Measurements from ENCODE around the gene MUC5B. TPM values are rescaled to one million over a fixed set of nuclear protein-coding genes. Genes with fewer than 3 reads are reported as not detected.
A peak's percentile ranks its signal among the peaks of the same experiment; 100 is the strongest.

MUC5B gene
- total RNA-seq, 1 experiment from 2014 or later = 1.6 TPM

DNA sequence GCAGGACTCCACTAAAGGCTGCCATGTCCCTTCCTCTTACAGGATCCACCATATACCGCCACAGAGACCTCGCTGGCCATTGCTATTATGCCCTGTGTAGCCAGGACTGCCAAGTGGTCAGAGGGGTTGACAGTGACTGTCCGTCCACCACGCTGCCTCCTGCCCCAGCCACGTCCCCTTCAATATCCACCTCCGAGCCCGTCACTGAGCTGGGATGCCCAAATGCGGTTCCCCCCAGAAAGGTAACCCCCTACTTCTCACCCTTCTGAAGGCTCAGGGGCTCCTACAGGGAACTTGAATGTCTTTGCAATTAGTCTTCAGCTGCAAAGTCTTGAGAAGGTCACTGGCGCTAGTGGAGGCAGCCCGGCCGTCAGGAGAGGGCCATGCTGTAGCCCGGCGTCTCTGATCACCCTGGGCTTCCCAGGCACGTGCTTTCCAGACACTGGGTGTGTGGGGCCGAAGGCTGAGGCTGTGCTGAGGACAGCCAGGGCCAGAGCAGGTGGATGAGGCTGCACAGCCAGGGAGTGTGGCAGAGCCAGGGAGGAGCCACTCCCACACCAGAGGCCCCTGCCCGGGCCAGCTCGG is 30.0 kb upstream of the MUC5B start (continued):
- TF ChIP-seq SP1 (CRISPR knock-in tag; conservative IDR thresholded peaks at IDR 0.05) (no peak), SMAD3 (CRISPR knock-in tag; IDR thresholded peaks at IDR 0.05; ENCODE audit: borderline replicate concordance) (no peak), ZNF671 (CRISPR knock-in tag; IDR thresholded peaks at IDR 0.05) (no peak), ZNF232 (CRISPR knock-in tag; IDR thresholded peaks at IDR 0.05) (no peak), AFF4 (CRISPR knock-in tag; IDR thresholded peaks at IDR 0.05; ENCODE audit: borderline replicate concordance) (no peak)
- TF ChIP-seq, protein P1, sequence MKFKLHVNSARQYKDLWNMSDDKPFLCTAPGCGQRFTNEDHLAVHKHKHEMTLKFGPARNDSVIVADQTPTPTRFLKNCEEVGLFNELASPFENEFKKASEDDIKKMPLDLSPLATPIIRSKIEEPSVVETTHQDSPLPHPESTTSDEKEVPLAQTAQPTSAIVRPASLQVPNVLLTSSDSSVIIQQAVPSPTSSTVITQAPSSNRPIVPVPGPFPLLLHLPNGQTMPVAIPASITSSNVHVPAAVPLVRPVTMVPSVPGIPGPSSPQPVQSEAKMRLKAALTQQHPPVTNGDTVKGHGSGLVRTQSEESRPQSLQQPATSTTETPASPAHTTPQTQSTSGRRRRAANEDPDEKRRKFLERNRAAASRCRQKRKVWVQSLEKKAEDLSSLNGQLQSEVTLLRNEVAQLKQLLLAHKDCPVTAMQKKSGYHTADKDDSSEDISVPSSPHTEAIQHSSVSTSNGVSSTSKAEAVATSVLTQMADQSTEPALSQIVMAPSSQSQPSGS (CRISPR knock-in tag; IDR thresholded peaks at IDR 0.05; ENCODE audit: borderline replicate concordance, low read depth) = no peak

DNA sequence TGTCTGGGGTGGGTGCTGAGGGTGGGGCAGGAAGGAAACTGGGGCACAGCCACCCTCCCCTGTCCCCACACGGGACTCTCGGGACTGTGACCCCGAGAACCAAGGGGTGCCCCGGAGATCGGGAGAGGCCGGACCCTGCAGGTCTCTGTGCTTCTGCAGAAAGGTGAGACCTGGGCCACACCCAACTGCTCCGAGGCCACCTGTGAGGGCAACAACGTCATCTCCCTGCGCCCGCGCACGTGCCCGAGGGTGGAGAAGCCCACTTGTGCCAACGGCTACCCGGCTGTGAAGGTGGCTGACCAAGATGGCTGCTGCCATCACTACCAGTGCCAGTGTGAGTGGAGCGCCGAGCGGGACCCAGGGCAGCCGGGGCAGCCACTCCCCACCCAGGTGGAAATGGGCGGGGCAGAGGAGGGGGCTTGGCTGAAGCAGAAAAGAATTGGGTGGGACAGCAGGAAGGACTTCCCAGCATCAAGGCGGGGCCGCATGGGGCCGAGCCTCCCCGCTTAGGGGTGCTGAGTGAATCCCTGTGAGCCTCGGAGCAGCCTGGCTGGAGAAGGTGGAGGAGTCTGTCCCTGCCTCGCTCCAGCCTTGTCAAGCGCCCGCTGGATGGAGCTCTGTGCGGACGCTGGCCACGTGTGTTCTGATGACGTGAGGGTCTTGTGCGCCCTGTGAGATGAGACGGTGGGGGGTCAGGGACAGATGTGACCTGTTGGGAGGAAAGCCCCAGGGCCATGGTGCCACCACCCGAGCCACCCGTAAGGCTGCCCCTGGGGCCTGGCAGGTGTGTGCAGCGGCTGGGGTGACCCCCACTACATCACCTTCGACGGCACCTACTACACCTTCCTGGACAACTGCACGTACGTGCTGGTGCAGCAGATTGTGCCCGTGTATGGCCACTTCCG is 29.3 kb upstream of the MUC5B start:
- peaks cover 5% of the 10 kb centered on the region for H3K9me3 Mint-ChIP-seq
- ATAC-seq = no peak
- H3K27me3 Mint-ChIP-seq (ENCODE audit: low read depth) = peaks cover 4% of the 10 kb centered on the region
- DNase-seq (ENCODE audit: low spot score) = peak; percentile 9
- no peaks in the 10 kb centered on the region for H3K4me1 Mint-ChIP-seq
- POLR2A ChIA-PET = no interaction called here
- H3K36me3 Mint-ChIP-seq = no peaks in the 10 kb centered on the region
- H3K4me3 Mint-ChIP-seq = no peak overlapping the region
- no peak overlapping the region for H3K27ac Mint-ChIP-seq
- CTCF ChIA-PET = no interaction called here
- TF ChIP-seq, protein P2, sequence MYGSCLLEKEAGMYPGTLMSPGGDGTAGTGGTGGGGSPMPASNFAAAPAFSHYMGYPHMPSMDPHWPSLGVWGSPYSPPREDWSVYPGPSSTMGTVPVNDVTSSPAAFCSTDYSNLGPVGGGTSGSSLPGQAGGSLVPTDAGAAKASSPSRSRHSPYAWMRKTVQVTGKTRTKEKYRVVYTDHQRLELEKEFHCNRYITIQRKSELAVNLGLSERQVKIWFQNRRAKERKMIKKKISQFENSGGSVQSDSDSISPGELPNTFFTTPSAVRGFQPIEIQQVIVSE (CRISPR knock-in tag; IDR thresholded peaks at IDR 0.05; ENCODE audit: borderline replicate concordance) = no peak
- TF ChIP-seq EMX1 (CRISPR knock-in tag; IDR thresholded peaks at IDR 0.05) (no peak), ZNF396 (CRISPR knock-in tag; IDR thresholded peaks at IDR 0.05; ENCODE audit: borderline replicate concordance) (no peak), NR3C1 (CRISPR knock-in tag; conservative IDR thresholded peaks at IDR 0.05; ENCODE audit: low read depth) (no peak), ETV6 (CRISPR knock-in tag; IDR thresholded peaks at IDR 0.05) (no peak), ZNF219 (CRISPR knock-in tag; IDR thresholded peaks at IDR 0.05; ENCODE audit: borderline replicate concordance) (no peak), AFF4 (CRISPR knock-in tag; IDR thresholded peaks at IDR 0.05; ENCODE audit: borderline replicate concordance) (no peak), ATF6 (CRISPR knock-in tag; IDR thresholded peaks at IDR 0.05) (no peak), FOXJ3 (CRISPR knock-in tag; IDR thresholded peaks at IDR 0.05; ENCODE audit: borderline replicate concordance) (no peak), CREB1 (CRISPR knock-in tag; IDR thresholded peaks at IDR 0.05) (no peak), ZNF121 (CRISPR knock-in tag; IDR thresholded peaks at IDR 0.05) (no peak), IRF2 (CRISPR knock-in tag; IDR thresholded peaks at IDR 0.05; ENCODE audit: borderline replicate concordance, low read depth) (no peak)
- TF ChIP-seq, protein P3, sequence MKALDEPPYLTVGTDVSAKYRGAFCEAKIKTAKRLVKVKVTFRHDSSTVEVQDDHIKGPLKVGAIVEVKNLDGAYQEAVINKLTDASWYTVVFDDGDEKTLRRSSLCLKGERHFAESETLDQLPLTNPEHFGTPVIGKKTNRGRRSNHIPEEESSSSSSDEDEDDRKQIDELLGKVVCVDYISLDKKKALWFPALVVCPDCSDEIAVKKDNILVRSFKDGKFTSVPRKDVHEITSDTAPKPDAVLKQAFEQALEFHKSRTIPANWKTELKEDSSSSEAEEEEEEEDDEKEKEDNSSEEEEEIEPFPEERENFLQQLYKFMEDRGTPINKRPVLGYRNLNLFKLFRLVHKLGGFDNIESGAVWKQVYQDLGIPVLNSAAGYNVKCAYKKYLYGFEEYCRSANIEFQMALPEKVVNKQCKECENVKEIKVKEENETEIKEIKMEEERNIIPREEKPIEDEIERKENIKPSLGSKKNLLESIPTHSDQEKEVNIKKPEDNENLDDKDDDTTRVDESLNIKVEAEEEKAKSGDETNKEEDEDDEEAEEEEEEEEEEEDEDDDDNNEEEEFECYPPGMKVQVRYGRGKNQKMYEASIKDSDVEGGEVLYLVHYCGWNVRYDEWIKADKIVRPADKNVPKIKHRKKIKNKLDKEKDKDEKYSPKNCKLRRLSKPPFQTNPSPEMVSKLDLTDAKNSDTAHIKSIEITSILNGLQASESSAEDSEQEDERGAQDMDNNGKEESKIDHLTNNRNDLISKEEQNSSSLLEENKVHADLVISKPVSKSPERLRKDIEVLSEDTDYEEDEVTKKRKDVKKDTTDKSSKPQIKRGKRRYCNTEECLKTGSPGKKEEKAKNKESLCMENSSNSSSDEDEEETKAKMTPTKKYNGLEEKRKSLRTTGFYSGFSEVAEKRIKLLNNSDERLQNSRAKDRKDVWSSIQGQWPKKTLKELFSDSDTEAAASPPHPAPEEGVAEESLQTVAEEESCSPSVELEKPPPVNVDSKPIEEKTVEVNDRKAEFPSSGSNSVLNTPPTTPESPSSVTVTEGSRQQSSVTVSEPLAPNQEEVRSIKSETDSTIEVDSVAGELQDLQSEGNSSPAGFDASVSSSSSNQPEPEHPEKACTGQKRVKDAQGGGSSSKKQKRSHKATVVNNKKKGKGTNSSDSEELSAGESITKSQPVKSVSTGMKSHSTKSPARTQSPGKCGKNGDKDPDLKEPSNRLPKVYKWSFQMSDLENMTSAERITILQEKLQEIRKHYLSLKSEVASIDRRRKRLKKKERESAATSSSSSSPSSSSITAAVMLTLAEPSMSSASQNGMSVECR (CRISPR knock-in tag; IDR thresholded peaks at IDR 0.05; ENCODE audit: borderline replicate concordance) = no peak

Measured in WTC11 (cell line).